LNCAP (cell line): ENCODE results near the gene GPRC6A.

Source experiments
- CTCF ChIP-seq: fragments of 450-650 bp; IDR thresholded peaks from 2 replicates; pipeline ENCODE4 v1.5.1; 2017; ENCODE audit warnings: mild to moderate bottlenecking

The GPRC6A gene

GRCh38 chr6:116812051-116812650 lies 16.7 kb downstream of the GPRC6A start:
- TF ChIP-seq CTCF, result no peak

GRCh38 chr6:116801971-116802370 lies 26.9 kb downstream of the GPRC6A start:
- TF ChIP-seq CTCF, result no peak

GRCh38 chr6:116799945-116800344 lies 28.9 kb downstream of the GPRC6A start:
- no peak for TF ChIP-seq CTCF

GRCh38 chr6:116797585-116797984 lies 31.3 kb downstream of the GPRC6A start:
- TF ChIP-seq CTCF, result no peak

- no peak for TF ChIP-seq CTCF
Observed at GRCh38 chr6:116793224-116793623, 35.7 kb downstream of the GPRC6A start.

- no peak for TF ChIP-seq CTCF
Observed at GRCh38 chr6:116783852-116784251, 45.0 kb downstream of the GPRC6A start.

- peak; percentile 58; the same call in 1 of the 2 replicates for TF ChIP-seq CTCF
Observed at GRCh38 chr6:116779573-116780164, 49.2 kb downstream of the GPRC6A start.
